ENCODE data around the gene LKAAEAR1. TPM values are rescaled to one million over a fixed set of nuclear protein-coding genes. Genes with fewer than 3 reads are reported as not detected.

LKAAEAR1 gene
- total and polyA plus RNA-seq, 2 experiments from 2014 or later: 1.8 TPM; not detected in 1

GRCh38 chr20:64033981-64034493 lies 50.2 kb downstream of the LKAAEAR1 start (continued):
- no peak for TF ChIP-seq ZNF462 (CRISPR knock-in tag; IDR thresholded peaks at IDR 0.05)

Small RNA genes within 50 kb of the gene (microRNA-seq; reads per million reads assigned to microRNA genes)
- gene MIR6813: not detected

Small RNA genes within 50 kb of the gene (small RNA-seq; reads per million reads assigned to genes)
- gene AL355803.1 (ENCODE audit: low replicate concordance): not detected
- gene MIR6813 (ENCODE audit: low replicate concordance): not detected

Other genes starting within 250 kb of the LKAAEAR1 start
- gene ABHD16B, start 222.9 kb downstream of the LKAAEAR1 start, total RNA-seq (2014; rRNA removed; shearing (Covaris generic)): not detected in 2 replicates
- gene ABHD16B, start 222.9 kb downstream of the LKAAEAR1 start, polyA plus RNA-seq (2016; fragmentation: Nextera tagmentation; extraction: Ambion mirVana): not detected in 2 replicates
- 103 and 104 TPM in 2 replicates for gene TPD52L2, start 219.1 kb downstream of the LKAAEAR1 start, total RNA-seq (2014; rRNA removed; shearing (Covaris generic))
- gene TPD52L2, start 219.1 kb downstream of the LKAAEAR1 start, polyA plus RNA-seq (2016; fragmentation: Nextera tagmentation; extraction: Ambion mirVana): 39.5 and 40.2 TPM in 2 replicates
- 29.5 and 33.5 TPM in 2 replicates for gene DNAJC5, start 189.3 kb downstream of the LKAAEAR1 start, total RNA-seq (2014; rRNA removed; shearing (Covaris generic))
- gene DNAJC5, start 189.3 kb downstream of the LKAAEAR1 start, polyA plus RNA-seq (2016; fragmentation: Nextera tagmentation; extraction: Ambion mirVana): 6.9 and 7.1 TPM in 2 replicates
- 46.5 and 56.8 TPM in 2 replicates for gene UCKL1, start 128.0 kb downstream of the LKAAEAR1 start, total RNA-seq (2014; rRNA removed; shearing (Covaris generic))
- 82.5 and 89.3 TPM in 2 replicates for gene UCKL1, start 128.0 kb downstream of the LKAAEAR1 start, polyA plus RNA-seq (2016; fragmentation: Nextera tagmentation; extraction: Ambion mirVana)
- 21.4 and 28.8 TPM in 2 replicates for gene ZNF512B, start 114.5 kb downstream of the LKAAEAR1 start, total RNA-seq (2014; rRNA removed; shearing (Covaris generic))
- 6.0 and 6.1 TPM in 2 replicates for gene ZNF512B, start 114.5 kb downstream of the LKAAEAR1 start, polyA plus RNA-seq (2016; fragmentation: Nextera tagmentation; extraction: Ambion mirVana)
- 2.8 and 7.3 TPM in 2 replicates for gene SAMD10, start 104.8 kb downstream of the LKAAEAR1 start, total RNA-seq (2014; rRNA removed; shearing (Covaris generic))
- 2.1 and 3.2 TPM in 2 replicates for gene SAMD10, start 104.8 kb downstream of the LKAAEAR1 start, polyA plus RNA-seq (2016; fragmentation: Nextera tagmentation; extraction: Ambion mirVana)
- gene PRPF6, start 103.3 kb downstream of the LKAAEAR1 start, total RNA-seq (2014; rRNA removed; shearing (Covaris generic)): 73.5 and 79.9 TPM in 2 replicates
- 53.8 and 56.2 TPM in 2 replicates for gene PRPF6, start 103.3 kb downstream of the LKAAEAR1 start, polyA plus RNA-seq (2016; fragmentation: Nextera tagmentation; extraction: Ambion mirVana)
- 0.73 and 0.85 TPM in 2 replicates for gene C20orf204, start 48.2 kb downstream of the LKAAEAR1 start, total RNA-seq (2014; rRNA removed; shearing (Covaris generic))
- gene C20orf204, start 48.2 kb downstream of the LKAAEAR1 start, polyA plus RNA-seq (2016; fragmentation: Nextera tagmentation; extraction: Ambion mirVana): 0.68 and 0.82 TPM in 2 replicates
- gene SOX18, start 34.8 kb downstream of the LKAAEAR1 start, total RNA-seq (2014; rRNA removed; shearing (Covaris generic)): 0.21 TPM in 1 of 2 replicates, not detected in the other
- gene SOX18, start 34.8 kb downstream of the LKAAEAR1 start, polyA plus RNA-seq (2016; fragmentation: Nextera tagmentation; extraction: Ambion mirVana): not detected in 2 replicates
- gene TCEA2, start 21.2 kb downstream of the LKAAEAR1 start, total RNA-seq (2014; rRNA removed; shearing (Covaris generic)): 15.0 and 21.0 TPM in 2 replicates
- 54.4 and 58.9 TPM in 2 replicates for gene TCEA2, start 21.2 kb downstream of the LKAAEAR1 start, polyA plus RNA-seq (2016; fragmentation: Nextera tagmentation; extraction: Ambion mirVana)
- 15.0 and 19.7 TPM in 2 replicates for gene RGS19, start 4.9 kb downstream of the LKAAEAR1 start, total RNA-seq (2014; rRNA removed; shearing (Covaris generic))
- gene RGS19, start 4.9 kb downstream of the LKAAEAR1 start, polyA plus RNA-seq (2016; fragmentation: Nextera tagmentation; extraction: Ambion mirVana): 12.5 and 13.1 TPM in 2 replicates
- gene OPRL1, start 4.3 kb downstream of the LKAAEAR1 start, total RNA-seq (2014; rRNA removed; shearing (Covaris generic)): 0.74 and 1.1 TPM in 2 replicates
- 0.24 and 0.27 TPM in 2 replicates for gene OPRL1, start 4.3 kb downstream of the LKAAEAR1 start, polyA plus RNA-seq (2016; fragmentation: Nextera tagmentation; extraction: Ambion mirVana)
- gene NPBWR2, start 23.2 kb upstream of the LKAAEAR1 start, total RNA-seq (2014; rRNA removed; shearing (Covaris generic)): not detected in 2 replicates
- not detected in 2 replicates for gene NPBWR2, start 23.2 kb upstream of the LKAAEAR1 start, polyA plus RNA-seq (2016; fragmentation: Nextera tagmentation; extraction: Ambion mirVana)
- 0.83 and 1.6 TPM in 2 replicates for gene MYT1, start 80.1 kb upstream of the LKAAEAR1 start, total RNA-seq (2014; rRNA removed; shearing (Covaris generic))
- gene MYT1, start 80.1 kb upstream of the LKAAEAR1 start, polyA plus RNA-seq (2016; fragmentation: Nextera tagmentation; extraction: Ambion mirVana): 1.1 and 1.6 TPM in 2 replicates
- gene PCMTD2, start 171.3 kb upstream of the LKAAEAR1 start, total RNA-seq (2014; rRNA removed; shearing (Covaris generic)): 76.1 and 104 TPM in 2 replicates
- gene PCMTD2, start 171.3 kb upstream of the LKAAEAR1 start, polyA plus RNA-seq (2016; fragmentation: Nextera tagmentation; extraction: Ambion mirVana): 25.7 and 33.8 TPM in 2 replicates